ENCODE data around the gene CNPY1. TPM values are rescaled to one million over a fixed set of nuclear protein-coding genes. Genes with fewer than 3 reads are reported as not detected.

Gene CNPY1
- total RNA-seq, 1 donor from 2014 or later: not detected

GRCh38 chr7:155558961-155559360, 12.6 kb upstream of the CNPY1 start:
- no peaks in the 10 kb centered on the region for H3K4me1 ChIP-seq
- no peaks in the 10 kb centered on the region for H3K9me3 ChIP-seq
- intact Hi-C loops (cut with DNase I): no loop called here
- H3K4me3 ChIP-seq: no peak overlapping the region
- no peaks in the 10 kb centered on the region for H3K27me3 ChIP-seq
- TF ChIP-seq CTCF (IDR thresholded peaks at IDR 0.05): no peak
- TF ChIP-seq POLR2A (IDR thresholded peaks at IDR 0.05): no peak
- no peak for TF ChIP-seq POLR2AphosphoS5 (IDR thresholded peaks at IDR 0.05; ENCODE audit: insufficient read depth in 1 of 2, low read depth in 1 of 2)
- no peak overlapping the region for H3K27ac ChIP-seq
- no peak for DNase-seq (ENCODE audit: extremely low spot score in 2 of 2)
- H3K36me3 ChIP-seq: no peaks in the 10 kb centered on the region

- no peaks in the 10 kb centered on the region for H3K9me3 ChIP-seq
- intact Hi-C loops (cut with DNase I): no loop called here
Measured at GRCh38 chr7:155558351-155558750, 12.0 kb upstream of the CNPY1 start.

GRCh38 chr7:155557778-155558177, 11.4 kb upstream of the CNPY1 start:
- no peaks in the 10 kb centered on the region for H3K27me3 ChIP-seq
- H3K27ac ChIP-seq: no peak overlapping the region
- no peaks in the 10 kb centered on the region for H3K36me3 ChIP-seq
- no peak for DNase-seq (ENCODE audit: extremely low spot score in 2 of 2)
- H3K4me1 ChIP-seq: no peaks in the 10 kb centered on the region
- TF ChIP-seq POLR2AphosphoS5 (IDR thresholded peaks at IDR 0.05; ENCODE audit: insufficient read depth in 1 of 2, low read depth in 1 of 2) (no peak), CTCF (IDR thresholded peaks at IDR 0.05) (no peak), POLR2A (IDR thresholded peaks at IDR 0.05) (no peak)
- intact Hi-C loops (cut with DNase I): no loop called here
- no peaks in the 10 kb centered on the region for H3K9me3 ChIP-seq
- H3K4me3 ChIP-seq: no peak overlapping the region

More at GRCh38 chr7:155558351-155558750, 12.0 kb upstream of the CNPY1 start:
- Histone ChIP-seq H3K4me1 (no peaks in the 10 kb centered on the region), H3K27me3 (no peaks in the 10 kb centered on the region), H3K27ac (no peak overlapping the region), H3K36me3 (no peaks in the 10 kb centered on the region), H3K4me3 (no peak overlapping the region)
- TF ChIP-seq POLR2A (IDR thresholded peaks at IDR 0.05) (no peak), CTCF (IDR thresholded peaks at IDR 0.05) (no peak), POLR2AphosphoS5 (IDR thresholded peaks at IDR 0.05; ENCODE audit: insufficient read depth in 1 of 2, low read depth in 1 of 2) (no peak)
- DNase-seq (ENCODE audit: extremely low spot score in 2 of 2): no peak

- no peaks in the 10 kb centered on the region for H3K9me3 ChIP-seq
- TF ChIP-seq CTCF (IDR thresholded peaks at IDR 0.05) (no peak), POLR2AphosphoS5 (IDR thresholded peaks at IDR 0.05; ENCODE audit: insufficient read depth in 1 of 2, low read depth in 1 of 2) (no peak)
- no peaks in the 10 kb centered on the region for H3K36me3 ChIP-seq
- H3K27me3 ChIP-seq: no peaks in the 10 kb centered on the region
- intact Hi-C loops (cut with DNase I): no loop called here
- DNase-seq (ENCODE audit: extremely low spot score in 2 of 2): no peak
- no peaks in the 10 kb centered on the region for H3K4me1 ChIP-seq
- H3K4me3 ChIP-seq: no peak overlapping the region
- H3K27ac ChIP-seq: no peak overlapping the region
Measured at GRCh38 chr7:155556763-155557162, 10.4 kb upstream of the CNPY1 start.

- no peak overlapping the region for H3K4me3 ChIP-seq
- no peak for DNase-seq (ENCODE audit: extremely low spot score in 2 of 2)
- H3K4me1 ChIP-seq: no peaks in the 10 kb centered on the region
- no peaks in the 10 kb centered on the region for H3K27me3 ChIP-seq
- no peak overlapping the region for H3K27ac ChIP-seq
- intact Hi-C loops (cut with DNase I): no loop called here
- H3K36me3 ChIP-seq: no peaks in the 10 kb centered on the region
- TF ChIP-seq POLR2AphosphoS5 (IDR thresholded peaks at IDR 0.05; ENCODE audit: insufficient read depth in 1 of 2, low read depth in 1 of 2) (no peak), POLR2A (IDR thresholded peaks at IDR 0.05) (no peak), CTCF (IDR thresholded peaks at IDR 0.05) (no peak)
- H3K9me3 ChIP-seq: no peaks in the 10 kb centered on the region
Measured at GRCh38 chr7:155555116-155555695, 8.8 kb upstream of the CNPY1 start.

Measured in vagina (tissue), 2 donors.